ENCODE measurements around the gene PDCL2.

PDCL2 gene

GRCh38 chr4:55510685-55511084, 81.4 kb downstream of the PDCL2 start:
- H3K9ac ChIP-seq (ENCODE audit: low read length) = no peak overlapping the region
- H3K4me3 ChIP-seq (ENCODE audit: low read depth, low read length) = no peak overlapping the region
- H3K9me3 ChIP-seq (ENCODE audit: control insufficient read depth, insufficient read depth, low read depth, low read length) = peaks cover 4% of the 10 kb centered on the region; the same call in 1 of the 2 replicates
- H3K36me3 ChIP-seq (ENCODE audit: control insufficient read depth, insufficient read depth, low read length) = peaks cover 13% of the 10 kb centered on the region
- no peaks in the 10 kb centered on the region for H3K4me1 ChIP-seq (ENCODE audit: control insufficient read depth, insufficient read depth, low read length)
- no peak overlapping the region for H3K27ac ChIP-seq (ENCODE audit: low read depth, low read length)
- no peaks in the 10 kb centered on the region for H3K27me3 ChIP-seq (ENCODE audit: control insufficient read depth, insufficient read depth, low read length)

- Histone ChIP-seq H3K27ac (ENCODE audit: low read depth, low read length) (no peak overlapping the region), H3K4me1 (ENCODE audit: control insufficient read depth, insufficient read depth, low read length) (no peaks in the 10 kb centered on the region), H3K36me3 (ENCODE audit: control insufficient read depth, insufficient read depth, low read length) (peaks cover 13% of the 10 kb centered on the region), H3K9me3 (ENCODE audit: control insufficient read depth, insufficient read depth, low read depth, low read length) (peaks cover 4% of the 10 kb centered on the region; the same call in 1 of the 2 replicates), H3K4me3 (ENCODE audit: low read depth, low read length) (no peak overlapping the region), H3K9ac (ENCODE audit: low read length) (no peak overlapping the region), H3K27me3 (ENCODE audit: control insufficient read depth, insufficient read depth, low read length) (no peaks in the 10 kb centered on the region)
Measured at GRCh38 chr4:55509266-55509665, 82.8 kb downstream of the PDCL2 start.

GRCh38 chr4:55507612-55508011, 84.4 kb downstream of the PDCL2 start:
- Histone ChIP-seq H3K36me3 (ENCODE audit: control insufficient read depth, insufficient read depth, low read length) (peaks cover 13% of the 10 kb centered on the region), H3K4me3 (ENCODE audit: low read depth, low read length) (no peak overlapping the region), H3K9me3 (ENCODE audit: control insufficient read depth, insufficient read depth, low read depth, low read length) (peaks cover 4% of the 10 kb centered on the region; the same call in 1 of the 2 replicates)

More at GRCh38 chr4:55507612-55508011, 84.4 kb downstream of the PDCL2 start:
- Histone ChIP-seq H3K27ac (ENCODE audit: low read depth, low read length) (no peak overlapping the region), H3K27me3 (ENCODE audit: control insufficient read depth, insufficient read depth, low read length) (no peaks in the 10 kb centered on the region), H3K9ac (ENCODE audit: low read length) (no peak overlapping the region), H3K4me1 (ENCODE audit: control insufficient read depth, insufficient read depth, low read length) (no peaks in the 10 kb centered on the region)
